Measurements from ENCODE around the gene TNRC6C.

TNRC6C gene

DNA sequence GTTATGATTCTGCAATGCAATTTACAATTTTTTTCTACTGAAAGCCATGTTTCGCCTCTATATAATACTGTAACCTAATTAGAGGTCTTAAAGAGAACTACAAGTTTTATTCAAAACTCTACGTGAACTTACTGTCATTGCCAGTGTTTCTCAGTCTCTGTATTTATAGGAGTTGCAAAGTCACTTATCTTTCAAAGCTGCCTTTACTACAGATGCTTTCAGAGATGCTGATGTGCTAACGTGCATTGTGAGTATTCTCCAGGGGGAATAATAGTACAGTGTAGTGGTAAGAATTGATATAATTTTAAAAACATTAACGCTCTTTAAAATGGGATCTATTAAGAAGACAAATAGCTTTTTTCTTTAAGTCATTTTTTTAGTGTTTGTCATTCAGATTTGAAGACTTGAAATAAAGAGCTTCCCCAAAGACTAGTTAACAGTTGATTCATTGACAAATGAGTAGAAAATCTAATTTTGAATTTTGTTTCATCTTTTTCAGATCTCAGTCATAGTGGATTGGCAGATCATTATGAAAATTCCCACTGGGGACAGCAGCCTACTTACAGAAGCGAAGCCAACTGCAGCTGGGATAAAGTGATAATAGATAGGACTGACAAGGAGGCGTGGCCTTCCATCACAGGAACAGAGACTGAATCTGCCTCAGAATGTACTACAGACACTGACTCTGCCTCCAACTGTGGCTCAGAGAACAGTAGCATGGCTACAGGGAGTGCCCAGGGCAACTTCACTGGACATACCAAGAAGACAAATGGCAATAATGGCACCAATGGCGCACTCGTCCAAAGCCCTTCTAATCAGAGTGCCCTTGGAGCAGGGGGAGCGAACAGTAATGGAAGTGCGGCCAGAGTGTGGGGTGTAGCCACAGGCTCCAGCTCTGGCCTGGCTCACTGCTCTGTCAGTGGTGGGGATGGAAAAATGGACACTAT is 90.1 kb downstream of the TNRC6C start:
- peaks cover 5% of the 10 kb centered on the region; the same call in 1 of the 2 replicates for H3K4me1 ChIP-seq (ENCODE audit: control insufficient read depth, insufficient read depth, low read length)
- H3K27me3 ChIP-seq (ENCODE audit: control insufficient read depth, insufficient read depth, low read length): no peaks in the 10 kb centered on the region
- no peak overlapping the region for H3K9ac ChIP-seq (ENCODE audit: low read length)
- peaks cover 52% of the 10 kb centered on the region for H3K36me3 ChIP-seq (ENCODE audit: control insufficient read depth, insufficient read depth, low read length)
- H3K27ac ChIP-seq (ENCODE audit: low read depth, low read length): no peak overlapping the region
- H3K9me3 ChIP-seq (ENCODE audit: control insufficient read depth, insufficient read depth, low read depth, low read length): no peaks in the 10 kb centered on the region
- H3K4me3 ChIP-seq (ENCODE audit: low read depth, low read length): no peak overlapping the region

DNA sequence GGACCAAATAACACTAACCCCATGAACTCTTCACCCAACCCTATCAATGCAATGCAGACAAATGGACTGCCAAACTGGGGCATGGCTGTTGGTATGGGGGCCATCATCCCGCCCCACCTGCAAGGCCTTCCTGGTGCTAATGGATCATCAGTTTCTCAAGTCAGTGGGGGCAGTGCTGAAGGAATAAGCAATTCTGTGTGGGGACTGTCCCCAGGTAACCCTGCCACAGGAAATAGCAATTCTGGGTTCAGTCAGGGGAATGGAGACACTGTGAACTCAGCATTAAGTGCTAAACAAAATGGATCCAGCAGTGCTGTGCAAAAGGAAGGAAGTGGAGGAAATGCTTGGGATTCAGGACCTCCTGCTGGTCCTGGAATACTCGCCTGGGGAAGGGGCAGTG is 91.1 kb downstream of the TNRC6C start:
- H3K9me3 ChIP-seq (ENCODE audit: control insufficient read depth, insufficient read depth, low read depth, low read length): no peaks in the 10 kb centered on the region
- no peak overlapping the region for H3K9ac ChIP-seq (ENCODE audit: low read length)
- peaks cover 5% of the 10 kb centered on the region; the same call in 1 of the 2 replicates for H3K4me1 ChIP-seq (ENCODE audit: control insufficient read depth, insufficient read depth, low read length)
- H3K36me3 ChIP-seq (ENCODE audit: control insufficient read depth, insufficient read depth, low read length): peaks cover 55% of the 10 kb centered on the region
- H3K27me3 ChIP-seq (ENCODE audit: control insufficient read depth, insufficient read depth, low read length): no peaks in the 10 kb centered on the region
- H3K4me3 ChIP-seq (ENCODE audit: low read depth, low read length): no peak overlapping the region
- no peak overlapping the region for H3K27ac ChIP-seq (ENCODE audit: low read depth, low read length)

DNA sequence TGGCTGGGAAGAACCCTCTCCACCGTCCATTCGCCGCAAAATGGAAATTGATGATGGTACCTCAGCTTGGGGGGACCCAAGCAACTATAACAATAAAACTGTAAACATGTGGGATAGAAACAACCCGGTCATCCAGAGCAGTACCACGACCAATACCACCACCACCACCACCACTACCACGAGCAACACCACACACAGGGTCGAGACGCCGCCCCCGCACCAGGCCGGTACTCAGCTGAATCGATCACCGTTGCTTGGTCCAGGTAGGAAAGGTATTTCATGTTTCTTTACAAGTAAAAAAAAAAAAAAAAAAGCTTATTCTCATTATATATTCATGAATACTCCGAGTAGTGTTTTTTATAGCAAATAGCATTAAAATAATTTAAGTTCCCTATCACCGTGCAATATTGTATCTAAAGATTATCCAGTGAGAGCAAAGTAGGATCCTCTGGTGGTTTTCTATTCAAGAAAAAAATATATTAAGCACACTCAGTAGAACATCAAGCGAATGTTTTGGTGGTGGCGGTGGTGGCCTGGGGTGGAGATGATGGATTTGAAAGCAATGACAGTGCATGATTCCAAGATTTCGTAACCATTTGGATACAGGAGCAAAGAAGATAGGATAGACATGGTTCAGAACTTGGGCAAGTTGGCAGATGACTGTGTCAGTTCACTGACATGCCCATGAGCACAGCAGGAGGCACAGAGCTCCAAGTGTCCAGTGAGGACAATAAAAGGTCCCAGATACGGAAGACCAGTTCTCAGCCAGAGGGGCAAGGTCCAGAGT is 92.9 kb downstream of the TNRC6C start:
- Histone ChIP-seq H3K36me3 (ENCODE audit: control insufficient read depth, insufficient read depth, low read length) (peaks cover 65% of the 10 kb centered on the region), H3K4me1 (ENCODE audit: control insufficient read depth, insufficient read depth, low read length) (peaks cover 5% of the 10 kb centered on the region; the same call in 1 of the 2 replicates), H3K27me3 (ENCODE audit: control insufficient read depth, insufficient read depth, low read length) (no peaks in the 10 kb centered on the region), H3K27ac (ENCODE audit: low read depth, low read length) (no peak overlapping the region), H3K9ac (ENCODE audit: low read length) (no peak overlapping the region), H3K9me3 (ENCODE audit: control insufficient read depth, insufficient read depth, low read depth, low read length) (no peaks in the 10 kb centered on the region), H3K4me3 (ENCODE audit: low read depth, low read length) (no peak overlapping the region)

DNA sequence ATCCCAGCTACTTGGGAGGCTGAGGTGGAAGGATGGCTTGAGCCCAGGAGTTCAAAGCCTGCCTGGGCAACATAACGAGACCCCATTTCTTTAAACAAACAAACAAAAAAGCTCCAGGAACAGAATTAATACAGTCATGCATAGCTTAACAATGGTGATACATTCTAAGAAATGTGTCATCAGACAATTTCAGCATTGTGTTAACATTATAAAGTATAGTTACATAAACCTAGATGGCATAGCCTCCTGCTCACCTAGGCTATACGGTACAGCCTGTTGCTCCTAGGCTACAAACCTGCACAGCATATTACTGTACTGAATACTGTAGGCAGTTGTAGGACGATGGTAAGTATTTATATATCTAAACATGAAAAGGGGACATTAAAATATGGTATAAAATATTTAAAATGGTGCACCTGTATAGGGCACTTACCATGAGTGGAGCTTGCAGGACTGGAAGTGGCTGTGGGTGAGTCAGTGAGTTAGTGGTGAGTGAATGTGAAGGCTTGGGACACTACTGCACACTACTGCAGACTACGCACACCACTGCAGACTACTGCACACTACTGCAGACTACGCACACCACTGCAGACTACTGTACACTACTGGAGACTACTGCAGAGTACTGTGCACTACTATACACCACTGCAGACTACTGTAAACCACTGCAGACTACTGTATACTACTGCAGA is 95.4 kb downstream of the TNRC6C start:
- H3K36me3 ChIP-seq (ENCODE audit: control insufficient read depth, insufficient read depth, low read length): peaks cover 52% of the 10 kb centered on the region
- H3K27me3 ChIP-seq (ENCODE audit: control insufficient read depth, insufficient read depth, low read length): no peaks in the 10 kb centered on the region
- H3K9me3 ChIP-seq (ENCODE audit: control insufficient read depth, insufficient read depth, low read depth, low read length): no peaks in the 10 kb centered on the region
- H3K27ac ChIP-seq (ENCODE audit: low read depth, low read length): no peak overlapping the region
- H3K9ac ChIP-seq (ENCODE audit: low read length): no peak overlapping the region
- no peak overlapping the region for H3K4me3 ChIP-seq (ENCODE audit: low read depth, low read length)
- H3K4me1 ChIP-seq (ENCODE audit: control insufficient read depth, insufficient read depth, low read length): no peaks in the 10 kb centered on the region

DNA sequence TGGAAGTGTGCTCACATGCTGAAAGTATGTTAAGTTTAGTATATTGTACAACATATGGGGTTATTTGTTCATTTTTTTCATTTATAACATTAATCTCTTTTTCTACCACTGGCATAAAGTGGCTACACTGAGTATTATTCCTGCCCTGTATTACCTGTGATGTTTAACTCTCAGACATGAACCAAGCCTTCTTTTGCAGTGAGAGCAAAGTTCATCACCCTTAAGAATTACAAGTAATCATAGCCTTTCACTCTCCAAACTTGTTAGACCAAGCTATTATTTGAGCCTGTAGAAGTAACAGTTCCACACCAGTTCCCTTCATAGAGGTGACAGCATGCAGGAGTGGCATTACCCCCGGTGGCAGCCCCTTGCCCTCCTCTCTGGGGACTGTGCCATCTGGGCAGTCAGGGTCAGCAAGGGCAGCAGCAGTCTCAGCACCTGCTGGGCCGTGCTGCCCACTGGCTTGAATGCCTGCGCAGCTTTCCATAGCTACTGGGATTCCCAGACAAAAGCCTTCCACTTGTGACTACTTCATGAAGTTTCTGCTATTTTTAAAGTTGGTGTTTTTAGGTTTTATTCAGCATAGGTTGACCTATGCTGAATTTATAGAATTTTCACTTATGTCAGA is 98.7 kb downstream of the TNRC6C start:
- no peaks in the 10 kb centered on the region for H3K27me3 ChIP-seq (ENCODE audit: control insufficient read depth, insufficient read depth, low read length)
- H3K27ac ChIP-seq (ENCODE audit: low read depth, low read length): no peak overlapping the region
- peaks cover 23% of the 10 kb centered on the region for H3K36me3 ChIP-seq (ENCODE audit: control insufficient read depth, insufficient read depth, low read length)
- H3K4me1 ChIP-seq (ENCODE audit: control insufficient read depth, insufficient read depth, low read length): no peaks in the 10 kb centered on the region
- no peak overlapping the region for H3K9ac ChIP-seq (ENCODE audit: low read length)
- H3K9me3 ChIP-seq (ENCODE audit: control insufficient read depth, insufficient read depth, low read depth, low read length): no peaks in the 10 kb centered on the region
- H3K4me3 ChIP-seq (ENCODE audit: low read depth, low read length): no peak overlapping the region

DNA sequence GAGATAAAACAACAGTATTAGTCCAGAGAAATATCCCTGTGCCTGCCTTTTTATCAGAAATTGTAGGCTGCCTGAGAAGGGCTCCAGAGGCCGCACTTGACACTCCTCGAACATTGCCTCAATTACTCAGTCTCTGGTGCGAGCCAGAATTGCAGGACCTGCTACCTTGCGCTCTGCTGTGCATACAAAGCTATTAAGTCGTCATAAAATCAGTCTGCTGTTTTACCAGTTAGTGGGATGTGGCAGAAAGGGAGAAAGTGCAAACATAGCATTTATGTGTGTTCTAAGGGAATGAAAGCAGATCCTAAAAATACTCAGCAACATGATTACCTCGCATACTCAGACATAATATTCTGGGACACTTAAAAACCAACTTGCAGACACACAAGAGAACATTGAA is 99.5 kb downstream of the TNRC6C start:
- Histone ChIP-seq H3K27me3 (ENCODE audit: control insufficient read depth, insufficient read depth, low read length) (no peaks in the 10 kb centered on the region), H3K9me3 (ENCODE audit: control insufficient read depth, insufficient read depth, low read depth, low read length) (no peaks in the 10 kb centered on the region), H3K36me3 (ENCODE audit: control insufficient read depth, insufficient read depth, low read length) (peaks cover 19% of the 10 kb centered on the region), H3K4me3 (ENCODE audit: low read depth, low read length) (no peak overlapping the region), H3K4me1 (ENCODE audit: control insufficient read depth, insufficient read depth, low read length) (no peaks in the 10 kb centered on the region), H3K27ac (ENCODE audit: low read depth, low read length) (no peak overlapping the region), H3K9ac (ENCODE audit: low read length) (no peak overlapping the region)

DNA sequence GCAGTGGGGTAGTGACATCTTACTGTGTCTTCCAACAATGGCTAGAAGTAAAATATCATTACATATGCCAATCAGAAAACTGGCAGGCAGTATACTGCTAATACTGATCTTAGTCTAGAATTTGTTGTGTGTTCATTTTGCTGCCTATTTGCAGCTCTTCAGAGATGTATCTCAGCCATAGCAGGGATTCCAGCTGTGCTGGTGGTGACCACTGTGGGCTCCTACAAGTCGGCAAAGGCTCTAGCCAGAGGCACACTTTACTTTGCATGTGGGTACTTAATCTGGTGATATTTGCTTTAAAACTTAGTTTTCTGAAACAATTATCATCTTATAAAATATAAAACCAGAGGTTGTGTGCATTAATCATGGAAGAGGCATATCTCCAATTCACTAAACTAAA is 100.1 kb downstream of the TNRC6C start:
- no peaks in the 10 kb centered on the region for H3K27me3 ChIP-seq (ENCODE audit: control insufficient read depth, insufficient read depth, low read length)
- H3K27ac ChIP-seq (ENCODE audit: low read depth, low read length): no peak overlapping the region
- H3K4me1 ChIP-seq (ENCODE audit: control insufficient read depth, insufficient read depth, low read length): no peaks in the 10 kb centered on the region
- H3K9me3 ChIP-seq (ENCODE audit: control insufficient read depth, insufficient read depth, low read depth, low read length): no peaks in the 10 kb centered on the region
- H3K4me3 ChIP-seq (ENCODE audit: low read depth, low read length): no peak overlapping the region
- H3K9ac ChIP-seq (ENCODE audit: low read length): no peak overlapping the region
- H3K36me3 ChIP-seq (ENCODE audit: control insufficient read depth, insufficient read depth, low read length): peaks cover 19% of the 10 kb centered on the region

DNA sequence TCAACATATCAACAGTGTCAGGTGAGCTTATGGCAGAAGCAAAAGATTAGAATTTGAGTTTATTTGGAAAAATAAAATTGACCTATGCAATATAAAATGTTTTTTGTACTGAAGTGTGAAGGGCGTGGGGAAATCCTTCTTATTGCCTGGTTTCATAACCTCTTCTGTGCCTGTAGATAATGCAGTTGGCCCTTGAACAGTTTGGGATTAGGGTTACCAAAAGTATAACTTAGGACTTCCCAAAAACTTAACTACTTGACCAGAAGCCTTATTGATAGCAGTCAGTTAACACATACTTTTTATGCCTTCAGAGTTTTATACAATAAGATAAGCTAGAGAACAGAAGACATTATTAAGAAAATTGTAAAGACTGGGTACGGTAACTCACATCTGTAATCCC is 104.1 kb downstream of the TNRC6C start:
- no peaks in the 10 kb centered on the region for H3K27me3 ChIP-seq (ENCODE audit: control insufficient read depth, insufficient read depth, low read length)
- no peaks in the 10 kb centered on the region for H3K9me3 ChIP-seq (ENCODE audit: control insufficient read depth, insufficient read depth, low read depth, low read length)
- H3K27ac ChIP-seq (ENCODE audit: low read depth, low read length): no peak overlapping the region
- no peak overlapping the region for H3K9ac ChIP-seq (ENCODE audit: low read length)
- H3K4me3 ChIP-seq (ENCODE audit: low read depth, low read length): no peak overlapping the region
- H3K4me1 ChIP-seq (ENCODE audit: control insufficient read depth, insufficient read depth, low read length): no peaks in the 10 kb centered on the region
- peaks cover 14% of the 10 kb centered on the region for H3K36me3 ChIP-seq (ENCODE audit: control insufficient read depth, insufficient read depth, low read length)

DNA sequence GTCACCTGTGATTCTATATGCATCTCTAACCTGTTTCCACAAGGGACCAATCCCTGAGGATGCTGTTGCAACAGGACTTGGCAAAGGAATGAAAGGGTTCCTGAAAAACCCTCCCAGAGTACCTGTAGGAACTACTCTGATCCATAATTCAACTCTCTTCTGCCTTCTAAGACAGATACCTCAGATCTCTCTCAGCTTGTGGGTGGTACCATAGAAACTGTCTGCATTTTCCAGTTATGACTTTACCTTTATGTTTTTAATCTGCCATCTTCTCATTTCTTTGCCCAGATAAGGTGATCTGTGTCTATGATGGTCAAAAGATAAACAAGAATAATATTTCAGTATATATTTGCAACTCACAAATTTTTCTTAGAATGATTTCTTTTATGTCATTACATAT is 105.0 kb downstream of the TNRC6C start:
- Histone ChIP-seq H3K27ac (ENCODE audit: low read depth, low read length) (no peak overlapping the region), H3K4me3 (ENCODE audit: low read depth, low read length) (no peak overlapping the region), H3K36me3 (ENCODE audit: control insufficient read depth, insufficient read depth, low read length) (peaks cover 20% of the 10 kb centered on the region), H3K9me3 (ENCODE audit: control insufficient read depth, insufficient read depth, low read depth, low read length) (no peaks in the 10 kb centered on the region), H3K27me3 (ENCODE audit: control insufficient read depth, insufficient read depth, low read length) (no peaks in the 10 kb centered on the region), H3K9ac (ENCODE audit: low read length) (no peak overlapping the region), H3K4me1 (ENCODE audit: control insufficient read depth, insufficient read depth, low read length) (no peaks in the 10 kb centered on the region)

DNA sequence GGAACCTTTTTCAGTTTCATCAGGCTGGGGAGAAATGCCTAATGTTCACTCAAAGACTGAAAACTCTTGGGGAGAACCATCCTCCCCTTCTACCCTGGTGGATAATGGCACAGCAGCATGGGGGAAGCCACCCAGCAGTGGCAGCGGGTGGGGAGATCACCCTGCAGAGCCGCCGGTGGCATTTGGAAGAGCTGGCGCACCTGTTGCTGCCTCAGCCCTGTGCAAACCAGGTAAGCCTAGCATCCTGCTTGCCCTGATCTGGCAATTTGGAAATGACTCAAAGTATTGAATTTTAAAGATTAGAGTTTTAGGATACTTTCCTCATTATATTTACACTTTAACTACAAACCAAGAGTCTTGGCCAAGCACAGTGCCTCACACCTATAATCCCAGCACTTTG is 106.2 kb downstream of the TNRC6C start:
- no peaks in the 10 kb centered on the region for H3K4me1 ChIP-seq (ENCODE audit: control insufficient read depth, insufficient read depth, low read length)
- no peak overlapping the region for H3K9ac ChIP-seq (ENCODE audit: low read length)
- no peak overlapping the region for H3K27ac ChIP-seq (ENCODE audit: low read depth, low read length)
- H3K4me3 ChIP-seq (ENCODE audit: low read depth, low read length): no peak overlapping the region
- no peaks in the 10 kb centered on the region for H3K27me3 ChIP-seq (ENCODE audit: control insufficient read depth, insufficient read depth, low read length)
- peaks cover 31% of the 10 kb centered on the region for H3K36me3 ChIP-seq (ENCODE audit: control insufficient read depth, insufficient read depth, low read length)
- H3K9me3 ChIP-seq (ENCODE audit: control insufficient read depth, insufficient read depth, low read depth, low read length): no peaks in the 10 kb centered on the region
